ENCODE results near the gene DENND1C.
"Not testable (repeated sequence)": the region's sequence is repeated elsewhere in the genome, so short reads cannot be mapped to it uniquely, and the experiment has no call there.

DENND1C gene

DNA sequence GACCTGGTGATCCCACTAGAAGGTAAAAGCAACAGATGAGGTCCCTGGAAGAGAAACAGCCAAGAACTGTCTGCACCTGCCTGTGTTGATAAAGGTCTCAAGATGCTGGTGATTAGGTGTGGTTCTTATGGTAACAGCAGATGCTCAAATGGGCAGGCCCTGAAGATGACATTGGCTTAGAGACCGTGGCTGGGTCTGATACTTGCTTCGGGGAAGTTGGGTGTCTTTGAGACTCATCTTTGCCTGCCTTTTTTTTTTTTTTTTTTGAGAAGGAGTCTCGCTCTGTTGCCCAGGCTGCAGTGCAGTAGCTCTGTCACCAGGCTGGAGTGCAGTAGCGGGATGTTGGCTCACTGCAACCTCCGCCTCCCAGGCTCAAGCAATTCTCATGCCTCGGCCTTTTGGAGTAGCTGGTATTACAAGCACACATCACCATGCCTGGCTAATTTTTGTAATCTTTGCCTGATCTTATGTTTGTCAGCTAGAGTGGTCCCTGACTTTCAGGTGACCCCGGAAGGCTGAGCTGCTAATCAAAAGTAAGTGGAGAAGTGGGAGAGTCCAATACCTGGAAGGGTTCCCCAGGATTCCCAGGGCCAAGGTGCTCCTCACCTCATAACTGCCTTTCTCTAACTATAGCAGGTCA lies 29.9 kb downstream of the DENND1C start:
- DNase-seq: no peak

DNA sequence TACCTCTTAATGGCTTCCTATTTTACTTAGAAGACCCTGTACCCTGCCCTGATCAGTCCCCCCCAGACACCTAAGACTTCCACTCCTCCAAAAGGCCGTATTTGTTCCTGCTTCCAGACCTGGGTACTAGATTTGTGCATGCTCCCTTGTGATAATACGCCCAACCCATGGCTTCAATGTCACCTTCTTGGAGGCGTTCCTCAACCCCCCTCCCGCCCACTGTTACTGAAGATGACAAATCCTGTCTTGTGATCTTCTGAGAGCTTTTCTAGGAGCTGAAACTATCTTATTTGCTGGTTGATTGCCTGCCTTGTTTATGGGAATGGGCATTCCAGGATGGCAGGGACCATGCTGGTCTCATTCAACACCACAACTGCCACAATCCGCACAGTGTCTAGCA lies 31.4 kb downstream of the DENND1C start:
- DNase-seq: no peak

DNA sequence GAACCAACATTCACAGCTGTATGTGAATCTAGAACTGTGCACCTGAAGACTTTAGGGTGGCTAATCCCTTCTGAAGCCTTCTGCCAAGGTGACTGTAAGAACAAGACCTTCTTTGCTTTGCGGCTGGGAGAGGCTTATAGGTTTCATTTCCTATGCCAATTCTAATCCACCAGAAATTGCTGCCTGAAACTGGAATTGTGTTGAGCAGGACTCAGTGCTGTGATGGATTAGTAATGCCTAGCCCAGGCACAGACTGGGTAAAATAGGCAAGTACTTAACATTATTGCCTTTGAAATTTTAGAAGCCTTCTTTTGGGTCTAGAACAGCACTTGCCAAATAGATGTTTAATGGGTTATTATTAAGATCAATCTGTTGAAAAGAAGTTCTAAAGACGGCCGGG lies 33.5 kb downstream of the DENND1C start:
- DNase-seq: no peak

DNA sequence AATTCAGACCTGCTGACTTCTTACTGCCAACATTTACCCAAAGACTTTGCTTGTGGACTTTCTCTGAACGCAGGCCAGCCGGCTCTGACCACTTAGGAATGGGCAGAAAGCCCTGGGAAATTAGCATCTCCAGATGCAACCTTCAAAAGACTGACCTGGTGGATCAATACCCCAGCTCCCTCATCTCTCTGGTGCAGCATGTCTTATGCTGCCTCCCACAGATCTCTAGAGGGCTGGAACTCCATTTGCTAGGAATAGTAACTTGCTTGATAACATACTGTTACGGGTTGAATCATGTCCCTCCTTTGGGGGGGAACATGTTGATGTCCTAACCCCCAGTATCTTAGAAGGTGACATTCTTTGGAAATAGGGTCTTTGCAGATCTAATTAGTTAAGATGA lies 35.1 kb downstream of the DENND1C start:
- no peak for DNase-seq

DNA sequence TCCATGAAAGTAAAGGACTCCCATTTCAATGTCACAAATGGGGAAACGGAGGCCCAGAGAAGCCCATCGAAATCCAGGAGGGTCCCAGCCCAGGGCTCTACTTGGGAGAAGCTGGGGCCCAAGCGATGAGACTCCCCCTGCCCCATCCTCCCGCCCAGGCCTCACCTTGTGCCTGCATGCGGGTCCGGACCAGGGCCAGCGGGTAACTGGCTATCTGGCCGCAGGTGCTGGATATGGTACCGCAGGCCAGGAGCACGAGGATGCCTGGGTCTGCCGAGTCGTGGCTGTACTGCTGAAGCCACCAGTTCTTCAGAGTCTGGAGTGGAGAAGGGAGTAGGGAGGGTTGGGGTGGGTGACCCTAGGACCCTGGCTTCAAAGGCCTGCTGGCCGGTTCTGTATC lies 37.6 kb downstream of the DENND1C start:
- DNase-seq: no peak

DNA sequence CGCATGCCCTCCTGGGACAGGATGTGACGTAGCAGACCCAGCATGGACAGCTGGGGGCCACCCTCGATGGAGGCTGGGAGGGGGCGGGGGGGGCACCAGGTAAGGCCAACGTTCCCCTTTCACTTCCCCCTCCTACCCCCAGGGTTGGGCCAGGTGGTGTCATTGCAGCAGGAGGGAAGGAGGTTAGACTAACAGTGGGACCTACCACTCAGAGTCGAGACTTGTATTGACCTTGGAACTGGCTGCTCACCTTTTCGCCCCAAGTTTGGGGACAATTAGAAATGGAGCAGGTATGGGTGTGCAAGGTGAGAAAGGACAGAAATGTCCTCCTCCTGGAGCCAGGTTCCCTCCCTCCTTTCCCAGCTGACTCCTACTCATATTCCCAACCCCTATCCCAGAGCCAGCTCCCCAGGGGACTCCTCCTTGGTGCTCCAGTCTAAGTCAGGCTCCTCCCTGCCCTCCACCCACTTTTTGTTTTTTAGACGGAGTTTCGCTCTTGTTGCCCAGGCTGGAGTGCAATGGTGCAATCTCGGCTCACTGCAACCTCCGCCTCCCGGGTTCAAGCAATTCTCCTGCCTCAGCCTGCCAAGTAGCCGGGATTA lies 39.4 kb downstream of the DENND1C start:
- no peak for DNase-seq

DNA sequence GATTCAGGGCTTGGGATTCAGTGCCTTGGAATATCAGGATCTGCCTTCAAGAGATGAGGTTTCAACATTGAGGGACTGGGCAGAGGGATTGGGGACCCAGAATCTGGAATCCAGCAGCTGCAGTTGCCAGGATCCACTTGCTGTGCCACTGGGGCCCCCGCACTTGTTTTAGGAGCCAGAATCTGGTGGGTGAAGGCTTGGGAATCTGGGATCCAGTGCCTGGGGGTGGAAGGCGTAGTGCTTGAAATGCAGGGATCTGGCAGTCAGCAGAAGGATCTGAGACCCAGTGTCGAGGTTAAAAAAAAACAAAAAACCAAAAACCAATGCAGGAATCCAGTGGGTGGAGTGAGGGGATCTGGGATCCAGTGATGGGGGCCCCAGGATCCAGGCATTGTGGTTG lies 40.7 kb downstream of the DENND1C start:
- no peak for DNase-seq

DNA sequence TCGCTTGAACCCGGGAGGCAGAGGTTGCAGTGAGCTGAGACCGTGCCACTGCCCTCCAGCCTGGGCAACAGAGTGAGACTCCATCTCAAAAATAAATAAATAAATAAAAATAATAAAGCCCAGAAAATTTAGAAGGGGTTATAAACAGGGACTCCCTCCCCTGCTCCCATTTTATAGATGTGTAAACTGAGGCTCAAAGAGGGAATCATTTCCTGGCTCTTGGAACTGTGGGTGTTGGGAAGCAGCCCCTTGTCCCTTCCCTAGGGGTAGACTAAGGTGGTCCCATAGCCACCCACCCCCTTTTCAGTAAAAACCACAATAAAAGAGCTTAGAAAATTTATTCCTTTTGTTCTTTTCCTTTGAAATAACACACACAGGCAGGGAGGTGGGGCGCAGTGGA lies 41.8 kb downstream of the DENND1C start:
- DNase-seq: no peak

DNA sequence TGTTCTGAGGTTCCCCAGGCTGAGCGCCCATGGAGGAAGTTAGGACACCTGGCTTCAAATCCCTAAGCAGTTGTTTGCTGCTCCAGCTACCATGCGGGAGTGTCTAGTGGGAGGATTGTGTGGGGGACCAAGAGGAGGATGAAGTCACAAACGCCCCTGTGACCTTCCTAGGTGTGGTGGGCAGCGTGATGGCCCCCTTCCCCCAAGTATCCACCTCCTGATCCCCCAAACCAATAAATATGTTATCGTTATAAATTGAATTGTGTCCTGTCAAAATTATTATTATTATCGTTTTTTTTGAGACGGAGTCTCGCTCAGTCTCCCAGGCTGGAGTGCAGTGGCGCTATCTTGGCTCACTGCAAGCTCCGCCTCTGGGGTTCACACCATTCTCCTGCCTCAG lies 47.9 kb downstream of the DENND1C start, which contains the start of gene SLC25A41:
Gene SLC25A41 (minus strand): TSS at position 101 of the 400 bp plus-strand sequence. CDS start 70 bp downstream, at position 31.
- no peak for DNase-seq

DNA sequence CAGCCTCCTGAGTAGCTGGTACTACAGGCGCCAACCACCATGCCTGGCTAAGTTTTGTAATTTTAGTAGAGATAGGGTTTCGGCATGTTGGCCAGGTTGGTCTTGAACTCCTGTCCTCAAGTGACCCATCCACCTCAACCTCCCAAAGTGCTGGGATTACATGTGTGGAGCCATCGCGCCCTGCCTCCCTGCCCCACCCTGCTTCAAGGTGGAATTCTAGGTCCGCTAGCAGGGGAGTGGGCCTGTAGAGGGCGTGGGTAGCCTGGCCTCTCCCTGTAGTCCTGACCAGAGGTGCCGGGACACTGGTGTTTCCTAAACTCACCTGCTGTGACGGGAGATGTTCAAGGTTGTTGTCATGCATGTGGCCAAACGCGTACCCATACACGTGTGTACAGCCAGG lies 48.4 kb downstream of the DENND1C start:
- no peak for DNase-seq

DNA sequence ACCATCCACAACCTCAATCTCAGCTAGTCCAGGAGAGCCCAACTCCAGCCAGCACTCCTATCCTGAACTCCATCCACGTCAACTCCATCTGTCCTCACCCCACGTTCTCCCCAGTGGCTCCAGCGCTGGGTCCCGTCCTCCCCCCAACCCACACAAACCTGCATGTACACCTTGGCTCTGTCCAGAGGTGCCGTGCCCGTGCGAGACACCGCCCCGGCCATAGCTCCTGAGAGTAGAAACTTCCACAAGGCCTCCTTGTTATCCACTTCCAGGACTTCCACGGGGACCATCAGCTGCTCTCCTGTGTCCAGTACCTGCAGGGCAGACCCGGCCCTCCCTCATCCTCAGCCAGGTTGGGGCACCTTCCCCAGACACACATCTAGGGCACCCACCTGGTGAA lies 49.7 kb downstream of the DENND1C start:
- no peak for DNase-seq

DNA sequence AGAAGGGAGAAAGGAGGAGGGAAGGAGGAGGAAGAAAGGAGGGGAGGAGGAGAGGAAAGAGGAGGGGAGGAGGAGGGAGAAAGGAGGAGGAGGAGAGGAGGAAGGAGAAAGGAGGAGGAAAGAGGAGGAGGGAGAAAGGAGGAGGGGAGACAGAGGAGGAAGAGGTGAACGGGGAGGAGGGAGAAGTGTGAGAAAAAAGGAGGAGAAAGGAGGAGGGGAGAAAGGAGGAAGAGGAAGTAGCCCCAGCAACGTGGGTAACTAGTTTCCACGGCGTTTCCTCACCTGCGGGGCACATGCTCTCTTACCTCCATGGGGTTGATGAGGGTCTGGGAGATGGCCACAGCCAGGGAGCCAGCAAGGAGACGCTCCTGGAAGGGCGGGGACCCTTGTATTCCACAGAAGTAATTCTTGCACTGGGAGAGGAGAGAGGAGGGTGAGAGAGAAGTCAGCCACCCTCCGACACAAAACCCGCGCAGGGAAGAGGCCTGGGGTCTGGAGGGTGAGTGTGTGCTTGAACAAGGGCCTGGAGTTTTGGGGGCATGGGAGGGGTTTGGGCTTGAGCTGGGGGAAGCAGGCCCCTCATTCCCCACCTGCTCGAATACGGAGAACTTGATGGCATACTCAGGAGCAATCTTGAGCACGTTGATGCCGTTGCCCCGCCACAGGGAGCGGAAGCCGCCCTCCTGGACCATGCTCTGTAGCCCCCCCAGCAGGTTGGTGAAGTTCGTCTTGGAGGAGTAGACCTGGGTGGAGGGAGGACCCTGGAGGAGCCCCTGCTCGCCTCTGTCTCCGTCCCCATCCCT lies 52.0 kb downstream of the DENND1C start:
- DNase-seq: no peak

DNA sequence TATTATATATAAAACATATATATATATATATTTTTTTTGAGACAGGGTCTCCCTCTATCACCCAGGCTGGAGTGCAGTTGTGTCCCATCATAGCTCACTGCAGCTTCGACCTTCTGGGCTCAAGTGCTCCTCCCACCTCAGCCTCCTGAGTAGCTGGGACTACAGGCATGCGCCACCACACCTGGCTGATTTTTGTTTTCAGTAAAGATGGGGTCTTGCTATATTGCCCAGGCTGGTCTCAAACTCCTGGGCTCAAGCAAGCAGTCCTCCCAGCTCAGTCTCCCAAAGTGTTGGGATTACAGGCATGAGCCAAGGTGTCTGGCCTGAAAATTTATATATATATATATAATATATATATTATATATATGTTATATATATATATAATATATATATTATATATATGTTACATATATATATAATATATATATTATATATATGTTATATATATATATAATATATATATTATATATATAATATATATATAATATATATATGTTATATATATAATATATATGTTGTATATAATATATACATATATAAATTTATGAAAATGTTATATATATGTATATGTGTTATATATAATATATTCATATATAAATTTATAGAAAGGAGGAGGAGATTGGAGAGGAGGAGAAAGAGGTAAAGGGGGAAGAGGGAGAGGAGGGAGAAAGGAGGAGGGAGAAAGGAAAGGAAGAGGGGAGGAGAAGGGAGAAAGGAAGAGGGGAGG lies 52.7 kb downstream of the DENND1C start:
- DNase-seq: not testable (repeated sequence)

DNA sequence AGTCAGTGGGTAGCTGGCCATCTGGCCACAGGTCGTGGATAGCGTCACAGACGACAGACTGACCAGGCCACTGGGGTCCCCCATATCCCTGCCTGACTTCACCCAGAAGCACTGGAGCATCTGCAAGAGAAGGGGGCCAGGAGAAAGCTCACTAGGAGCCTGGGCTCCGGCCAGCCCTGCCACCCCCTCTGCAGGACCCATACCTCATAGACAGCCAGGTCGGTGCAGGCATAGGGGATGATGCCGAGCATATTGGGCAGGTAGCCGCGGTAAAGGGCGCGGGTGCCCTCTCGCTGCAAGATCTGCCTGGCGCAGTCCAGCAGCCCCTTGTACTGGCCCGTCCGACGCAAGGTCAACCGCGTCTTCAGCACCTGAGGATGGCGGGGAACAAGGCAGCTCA lies 54.5 kb downstream of the DENND1C start:
- DNase-seq: no peak

DNA sequence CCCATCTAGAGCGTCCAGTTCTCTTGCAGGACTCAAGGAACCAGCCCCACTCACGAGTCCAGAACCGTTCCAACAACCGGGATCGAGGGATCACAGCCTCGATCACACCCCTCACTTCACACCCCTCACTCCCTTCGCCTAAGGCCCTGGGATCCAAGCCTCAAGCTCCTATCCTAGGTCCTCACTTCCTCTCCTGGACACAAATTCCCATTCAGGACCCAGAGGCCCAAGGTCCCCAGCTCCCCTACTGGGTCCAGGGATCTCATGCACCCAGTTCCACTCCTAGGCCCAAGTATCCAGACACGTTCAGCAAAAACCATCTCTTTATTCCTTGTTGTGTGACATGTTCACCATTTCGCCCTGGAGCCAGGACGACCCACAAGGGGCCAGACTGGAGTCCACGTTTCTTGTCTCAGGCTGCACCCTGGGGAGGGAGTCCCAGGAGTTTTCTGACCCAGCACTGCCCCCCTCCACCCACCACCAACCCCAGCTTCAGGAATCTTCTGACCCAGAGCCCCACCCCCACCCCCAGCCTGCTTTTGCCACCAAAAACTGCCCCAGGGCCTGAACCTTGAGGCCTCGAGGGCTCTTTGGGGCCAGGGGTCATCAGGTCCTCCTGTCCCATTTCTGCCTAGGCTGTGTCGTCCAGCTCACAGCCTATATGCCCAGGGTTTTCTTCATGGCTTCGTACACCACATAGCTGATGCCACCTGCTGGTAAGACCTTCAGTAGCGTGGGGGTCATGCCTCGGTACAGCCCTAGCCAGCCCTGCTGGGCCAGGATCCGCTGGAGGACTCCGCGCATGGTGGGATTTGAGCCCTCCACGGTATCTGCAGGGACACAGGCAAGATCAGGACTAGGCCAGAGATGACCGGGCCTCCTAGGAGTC lies 55.6 kb downstream of the DENND1C start:
- peak; percentile 18 for DNase-seq

DNA sequence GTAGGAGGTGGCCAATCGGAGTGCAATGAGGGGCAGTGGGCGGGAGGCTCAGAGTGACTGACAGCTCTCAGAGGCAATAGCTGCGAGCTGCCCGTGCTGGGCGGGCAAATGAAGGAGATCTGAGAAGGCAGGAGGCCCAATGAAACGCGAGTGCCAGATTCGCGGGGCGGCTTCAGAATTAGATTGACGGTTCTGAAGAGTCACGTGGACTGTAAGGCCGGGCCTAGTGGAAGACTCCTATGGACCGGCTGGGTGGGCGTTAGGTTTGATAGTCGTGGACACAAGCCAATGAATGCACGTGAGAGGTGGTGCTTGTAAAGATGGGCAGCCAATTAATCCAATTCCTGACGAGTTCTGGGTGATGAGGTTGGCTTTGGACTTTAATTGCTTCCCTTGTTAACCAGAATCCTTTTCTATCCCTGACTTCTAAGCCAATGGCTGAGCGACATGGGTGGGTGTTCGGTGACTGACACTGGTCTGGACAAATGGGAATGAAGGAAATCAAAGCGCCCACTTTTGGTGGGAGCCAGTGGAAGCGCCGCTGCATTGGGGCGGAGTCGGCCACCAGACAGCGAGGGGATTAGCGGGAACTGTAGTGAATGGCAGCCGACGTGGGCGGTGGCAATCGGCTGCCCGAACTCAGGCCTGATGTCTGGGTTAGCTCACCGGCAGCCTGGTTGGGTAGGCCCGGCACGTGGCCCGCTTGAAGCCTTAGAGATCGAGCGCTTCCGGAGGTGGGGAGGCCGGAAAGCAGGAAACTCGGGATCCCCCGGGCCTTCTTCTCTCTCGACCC lies 56.5 kb downstream of the DENND1C start:
- DNase-seq: peak; percentile 99

DNA sequence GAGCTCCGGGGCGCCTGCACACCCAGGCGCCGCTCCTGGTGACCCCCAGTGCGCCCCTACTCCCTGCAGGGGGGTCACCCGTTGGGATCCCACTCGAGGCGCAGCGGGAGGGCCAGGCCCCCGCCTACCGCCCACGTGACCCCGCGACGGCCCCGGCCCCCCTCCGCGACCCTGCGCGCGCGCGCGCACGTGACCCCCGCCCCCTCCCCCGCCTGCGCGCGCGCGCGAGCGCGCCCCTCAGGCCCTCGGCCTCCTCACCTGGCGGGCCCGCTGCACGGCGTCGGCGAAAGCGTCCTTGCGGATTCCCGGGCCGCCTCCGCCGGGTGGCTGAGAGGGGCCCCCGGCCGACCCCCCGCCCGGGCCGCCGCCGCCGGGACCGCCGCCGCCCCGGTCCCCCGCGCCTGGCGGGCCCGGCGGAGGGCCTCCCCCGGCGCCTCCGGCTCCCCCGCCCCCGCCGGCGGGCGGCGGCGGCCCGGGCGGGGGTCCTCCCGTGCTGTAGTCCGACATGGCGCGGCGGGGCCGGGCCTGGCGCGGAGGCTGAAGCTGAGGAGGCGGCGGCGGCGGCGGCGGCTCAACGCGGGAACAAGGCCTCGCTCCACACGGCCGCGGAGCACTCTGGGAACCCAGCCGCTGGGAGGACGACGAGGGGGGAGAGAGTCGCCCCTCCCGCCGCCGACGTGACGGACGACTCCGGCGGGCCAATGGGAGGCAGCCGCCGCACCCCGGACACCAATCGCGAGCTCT lies 57.2 kb downstream of the DENND1C start, which contains the start of gene KHSRP:
Gene KHSRP (minus strand): TSS at position 617 of the 744 bp plus-strand sequence. CDS start 110 bp downstream, at position 507.
- peak; percentile 28 for DNase-seq

DNA sequence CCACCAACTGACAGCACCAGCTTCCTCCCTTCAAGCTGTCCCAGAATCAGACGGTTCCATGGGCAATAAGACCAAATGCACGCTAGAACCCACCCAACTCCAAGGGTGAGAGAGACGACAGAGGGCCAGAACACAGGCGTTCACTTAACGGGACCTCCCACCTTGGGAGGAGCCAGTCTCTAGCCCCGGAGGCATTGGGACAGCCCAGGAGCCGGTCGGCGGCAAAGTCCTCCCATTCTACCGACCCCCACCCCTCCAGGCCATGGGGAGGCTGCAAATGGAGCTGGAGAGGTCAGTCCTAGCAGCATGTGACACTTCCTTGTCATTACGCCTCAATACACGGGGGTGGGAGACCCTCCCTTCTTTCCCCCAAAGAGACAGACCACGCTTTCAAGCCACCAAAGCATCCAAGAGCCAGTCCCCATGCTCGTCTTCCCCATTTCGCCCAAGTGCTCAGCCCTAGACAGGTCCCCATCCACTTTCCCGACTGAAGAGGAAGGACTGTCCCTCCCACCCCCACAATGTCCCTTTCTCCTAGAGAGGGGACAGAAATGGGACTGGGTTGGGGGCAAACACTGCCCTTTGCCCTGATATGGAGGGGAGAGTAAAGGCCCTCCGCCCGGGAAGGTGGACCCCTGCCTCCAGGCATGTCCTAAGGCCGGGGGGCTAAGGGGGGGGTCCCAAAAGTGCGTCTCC lies 57.9 kb downstream of the DENND1C start:
- DNase-seq: peak; percentile 42

DNA sequence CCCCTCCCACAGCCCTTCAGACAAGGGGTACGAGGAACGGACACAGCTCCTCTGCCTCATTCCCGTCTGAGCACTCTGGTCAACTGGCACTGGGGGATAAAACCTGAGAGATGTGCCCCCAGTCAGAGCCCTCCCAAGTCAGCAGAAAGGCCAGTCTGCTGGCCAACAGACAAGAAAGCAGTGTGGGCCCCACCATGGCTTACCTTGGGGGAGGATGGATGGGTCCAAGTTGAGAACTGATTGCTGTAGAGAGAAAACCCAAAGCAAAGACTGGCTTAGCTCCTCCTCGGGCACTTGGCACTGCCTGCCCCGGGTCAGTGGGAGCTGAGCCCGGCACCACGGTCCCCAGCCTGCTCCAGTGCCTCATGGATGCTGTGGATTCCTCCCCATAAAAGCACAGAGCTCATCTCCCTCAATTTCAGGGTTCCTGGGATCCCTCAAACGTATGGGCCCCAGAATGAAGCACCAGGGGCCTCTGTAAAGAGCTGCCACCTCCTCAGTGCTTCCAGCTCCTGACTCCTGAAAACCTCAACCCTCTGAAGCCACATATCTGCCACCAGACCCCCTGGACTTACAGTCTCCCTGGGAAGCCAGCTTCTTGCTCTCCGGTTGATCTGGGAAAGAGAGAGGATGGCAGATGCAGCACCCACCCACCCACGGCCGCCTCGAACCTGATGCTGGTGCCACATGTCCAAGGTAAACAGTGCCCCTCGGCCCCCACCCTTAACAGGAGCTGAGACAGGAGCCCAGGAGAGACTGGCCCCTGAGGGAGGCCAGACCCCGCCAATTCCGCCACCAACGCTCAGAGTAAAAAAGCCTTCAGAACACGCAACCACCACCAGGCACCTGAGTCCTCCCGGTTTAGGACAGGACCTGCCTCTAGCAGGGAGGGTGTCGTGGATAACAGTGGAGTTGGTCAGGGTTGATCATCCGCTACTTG lies 60.2 kb downstream of the DENND1C start:
- no peak for DNase-seq

All from DMS53 (cell line).